Globus pallidus (tissue), 1 donor: Measurements from ENCODE around the gene LRMDA.

ENCODE experiments used
- DNase-seq: peaks from one replicate; pipeline ENCODE4 v3.0.0-alpha.2; 2015; ENCODE audit warnings: low spot score

The LRMDA gene

GRCh38 chr10:76440426-76440825 lies 1009.0 kb downstream of the LRMDA start:
- DNase-seq, result no peak

DNA sequence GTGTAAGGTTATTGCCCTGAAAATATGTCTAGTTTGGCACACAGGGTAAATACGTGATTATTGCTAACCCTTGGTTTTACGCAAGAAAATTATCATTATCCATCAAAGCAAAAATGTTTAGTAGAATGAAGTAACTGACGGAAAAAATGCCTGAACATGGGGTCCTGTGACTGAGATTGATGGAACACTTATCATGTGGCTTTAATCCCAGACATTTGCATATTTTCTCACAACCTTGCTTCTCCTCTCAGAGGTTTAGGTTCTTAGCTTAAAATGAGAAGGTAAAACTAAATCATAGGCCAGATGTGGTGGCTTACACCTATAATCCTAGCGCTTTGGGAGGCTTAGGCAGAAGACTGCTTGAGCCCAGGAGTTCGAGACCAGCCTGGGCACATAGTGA lies 1010.7 kb downstream of the LRMDA start:
- no peak for DNase-seq

- DNase-seq, result no peak
These were observed 1012.8 kb downstream of the LRMDA start for GRCh38 chr10:76444034-76444800.

DNA sequence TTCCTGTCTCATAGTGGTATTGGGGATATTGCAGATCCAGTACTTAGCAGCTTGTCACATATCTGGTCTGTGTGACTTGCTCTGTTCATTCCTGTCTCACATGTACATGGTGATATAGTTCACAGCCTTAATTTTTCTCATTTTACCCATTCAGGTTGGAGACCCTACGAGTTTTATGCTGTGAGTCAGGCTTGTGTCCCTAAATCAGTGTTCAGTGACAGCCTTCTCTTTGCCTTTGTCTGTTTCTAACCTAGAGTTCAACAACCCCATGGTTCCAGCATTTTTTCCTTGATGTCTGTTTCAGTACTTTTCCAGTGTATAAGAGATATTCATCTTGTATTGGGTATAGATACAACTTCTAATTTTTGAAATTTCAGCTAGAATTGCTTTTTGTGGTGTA lies 1016.2 kb downstream of the LRMDA start:
- DNase-seq, result no peak

DNA sequence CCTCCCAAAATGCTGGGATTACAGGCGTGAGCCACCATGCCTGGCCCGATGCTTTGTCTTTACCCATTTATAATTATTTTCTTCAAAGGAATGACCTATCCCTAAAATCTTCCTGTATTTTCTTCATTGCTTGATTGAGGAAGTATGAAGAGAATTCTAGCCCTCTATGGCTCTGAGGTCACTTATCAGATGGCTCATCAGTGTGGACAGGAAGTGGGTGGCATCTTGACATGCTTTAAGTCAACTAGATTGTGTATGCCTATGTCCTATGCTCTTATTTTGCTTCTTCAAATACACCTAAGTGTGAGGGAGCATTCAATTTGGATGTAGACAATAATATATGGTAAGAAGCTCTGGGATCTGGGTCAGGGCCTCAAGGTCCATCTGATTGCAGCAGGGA lies 1020.5 kb downstream of the LRMDA start:
- DNase-seq, result no peak

DNA sequence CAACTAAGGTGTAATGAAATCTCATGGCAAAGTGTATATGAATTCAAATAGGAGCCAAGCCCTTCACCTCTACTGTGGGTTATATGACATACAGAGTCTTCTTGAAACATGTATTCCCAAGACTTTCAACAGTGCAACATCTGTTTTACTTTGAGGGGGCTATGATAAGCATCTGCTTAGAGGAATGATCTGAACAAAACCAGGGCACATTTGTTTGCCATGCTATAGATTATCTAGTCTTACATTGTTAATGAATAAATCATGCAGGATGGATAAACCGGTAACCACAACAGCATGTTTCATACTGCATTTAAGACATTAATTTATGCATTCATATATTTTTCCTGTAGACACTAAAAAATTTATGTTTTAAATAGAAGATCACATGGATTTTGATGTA lies 1021.9 kb downstream of the LRMDA start:
- DNase-seq, result no peak

GRCh38 chr10:76453997-76454396 lies 1022.6 kb downstream of the LRMDA start:
- no peak for DNase-seq

GRCh38 chr10:76454506-76455140 lies 1023.2 kb downstream of the LRMDA start:
- no peak for DNase-seq

DNA sequence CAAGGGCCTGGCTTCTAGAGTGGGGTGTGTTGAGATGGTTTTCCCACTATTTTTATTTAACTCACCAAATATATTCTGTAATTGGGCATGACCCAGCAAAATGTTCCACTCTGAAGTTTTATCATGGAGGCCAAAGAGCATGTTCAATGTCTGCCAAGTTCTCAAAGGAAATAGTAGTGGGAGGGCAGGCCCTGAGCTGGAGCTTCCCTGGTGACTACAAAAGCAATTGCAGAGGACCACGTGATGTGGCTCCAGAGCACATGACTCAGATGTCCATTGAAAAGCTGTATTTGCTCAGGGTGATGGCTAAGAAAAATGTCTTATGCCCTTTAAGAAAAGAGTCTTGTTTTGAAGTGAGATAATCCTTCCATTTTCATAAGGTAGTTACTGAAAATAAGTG lies 1024.8 kb downstream of the LRMDA start:
- DNase-seq, result no peak

- DNase-seq, result peak; percentile 5
These were observed 1027.7 kb downstream of the LRMDA start for GRCh38 chr10:76459016-76459730.

DNA sequence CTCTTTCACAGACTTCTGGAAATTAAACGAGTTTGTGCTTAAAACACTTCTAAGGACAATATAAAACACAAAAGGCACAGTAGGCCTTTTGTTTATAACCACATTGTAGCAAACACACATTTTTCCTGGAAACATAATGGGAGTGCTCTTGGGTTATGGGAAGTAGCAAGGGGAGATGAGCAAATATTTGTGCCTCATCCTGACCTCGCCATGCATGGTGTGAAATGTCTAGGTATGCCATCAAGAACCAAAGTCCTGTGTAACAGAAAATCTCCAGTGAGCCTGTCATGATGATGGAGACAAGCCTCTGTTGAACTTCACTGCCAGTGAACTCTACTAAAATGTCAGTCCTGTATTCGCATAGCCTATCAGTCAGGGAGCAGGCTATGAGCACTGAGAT lies 1029.6 kb downstream of the LRMDA start:
- DNase-seq, result no peak

DNA sequence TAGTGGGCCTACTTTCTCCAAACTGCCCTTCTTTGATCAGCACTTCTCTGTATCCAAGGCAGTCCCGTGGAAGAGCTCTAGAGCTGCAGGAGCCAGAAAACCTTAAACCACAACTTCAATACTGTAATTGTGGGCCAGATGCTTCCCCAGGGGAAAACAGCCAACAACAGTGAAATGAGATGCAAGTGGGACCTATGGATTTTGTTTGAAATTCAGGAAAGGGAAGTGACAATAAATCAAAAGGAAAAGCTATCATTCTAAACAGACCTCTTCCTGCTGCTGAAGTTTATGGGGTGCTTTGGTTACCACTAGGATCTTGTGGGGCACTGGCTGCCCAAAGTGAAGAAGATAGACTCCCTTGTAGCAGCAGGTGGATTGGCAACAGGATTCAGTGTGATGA lies 1031.7 kb downstream of the LRMDA start:
- DNase-seq, result no peak

DNA sequence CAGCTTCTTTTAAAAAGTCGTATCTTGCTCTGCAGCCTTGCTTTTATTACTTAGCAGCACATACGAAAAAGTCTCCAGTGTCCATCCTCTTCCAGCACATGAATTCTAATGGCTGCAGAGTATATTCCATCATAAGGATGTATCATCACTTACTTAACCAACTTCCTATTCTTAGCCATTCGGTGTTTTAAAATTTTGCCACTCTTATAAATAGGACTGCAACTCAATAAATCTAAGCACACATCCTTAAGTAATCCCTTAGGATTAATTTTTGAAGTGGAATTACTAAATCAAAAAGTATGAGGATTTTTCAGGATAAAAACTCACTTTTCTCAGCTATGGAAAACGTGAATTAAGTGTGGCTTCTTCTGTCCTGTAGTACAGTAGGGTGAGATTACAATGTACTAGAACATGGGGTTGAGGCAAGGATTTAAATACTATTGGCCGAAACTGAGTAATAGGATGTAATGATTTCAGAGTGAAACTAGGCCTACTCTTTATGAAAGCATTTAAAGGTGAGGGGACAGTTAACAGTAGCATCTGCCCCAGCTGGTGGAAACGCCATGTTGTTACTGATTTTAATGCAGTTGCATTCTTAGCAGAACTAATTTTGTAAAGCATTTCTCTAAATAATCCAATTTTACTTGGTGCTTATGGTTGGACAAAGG lies 1035.5 kb downstream of the LRMDA start:
- no peak for DNase-seq

DNA sequence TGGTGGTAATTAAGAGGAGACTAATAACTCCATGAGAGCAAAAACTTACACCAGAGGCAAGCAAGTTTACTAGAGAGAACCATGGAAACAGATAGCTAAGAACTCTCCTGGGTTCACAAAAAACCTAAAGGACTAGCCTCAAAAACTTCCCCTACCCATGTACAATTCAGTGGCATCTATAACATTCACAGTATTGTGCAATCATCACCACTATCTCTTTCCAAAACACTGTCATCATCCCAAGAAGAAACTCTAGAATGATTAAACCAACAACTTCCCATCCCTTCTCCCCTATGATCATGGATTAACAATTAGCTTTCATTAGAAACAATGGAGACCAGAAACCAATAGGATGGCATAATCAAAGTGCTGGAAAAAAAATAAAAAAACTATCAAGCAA lies 1038.3 kb downstream of the LRMDA start:
- DNase-seq, result no peak

- DNase-seq, result no peak
These were observed 1047.8 kb downstream of the LRMDA start for GRCh38 chr10:76479103-76479790.

DNA sequence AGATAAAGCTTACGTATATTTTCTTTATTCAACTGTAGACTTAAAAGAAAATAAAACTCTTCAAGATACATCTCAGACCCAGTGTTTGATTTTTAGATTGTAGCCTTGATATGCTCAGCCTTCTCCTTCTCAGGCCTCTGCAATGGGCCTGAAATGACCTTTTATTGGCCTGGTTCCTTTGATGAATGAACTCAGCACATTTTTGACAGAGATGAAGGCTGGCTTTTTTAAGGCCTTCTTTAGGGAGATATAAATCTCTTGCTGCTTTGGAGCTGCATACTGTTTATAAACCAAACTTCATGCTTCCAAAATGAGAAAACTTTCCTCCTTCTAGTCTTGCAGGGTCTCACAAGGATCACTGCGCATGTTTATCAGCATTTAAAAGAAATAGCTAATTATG lies 1049.8 kb downstream of the LRMDA start:
- DNase-seq, result no peak

GRCh38 chr10:76487582-76487981 lies 1056.2 kb downstream of the LRMDA start:
- no peak for DNase-seq

- no peak for DNase-seq
These were observed 1057.2 kb downstream of the LRMDA start for GRCh38 chr10:76488602-76489001.

DNA sequence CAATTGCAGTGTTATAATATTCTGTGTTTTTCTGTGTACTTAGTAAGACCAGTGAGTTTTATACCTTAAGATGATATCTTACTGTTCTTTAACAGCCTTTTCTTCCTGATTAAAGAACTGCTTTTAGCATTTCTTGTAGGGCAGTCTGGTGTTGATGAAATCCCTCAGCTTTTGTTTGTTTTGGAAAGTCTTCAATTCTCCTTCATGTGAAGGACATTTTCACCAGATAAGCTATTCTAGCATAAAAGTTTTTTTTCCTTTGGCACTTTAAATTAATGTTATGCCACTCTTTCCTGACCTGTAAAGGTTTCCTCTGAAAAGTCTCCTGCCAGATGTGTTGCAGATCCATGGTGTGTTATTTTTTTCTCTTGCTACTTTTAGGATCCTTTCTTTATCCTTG lies 1059.8 kb downstream of the LRMDA start:
- DNase-seq, result no peak

GRCh38 chr10:76492026-76492425 lies 1060.6 kb downstream of the LRMDA start:
- no peak for DNase-seq

- DNase-seq, result no peak
These were observed 1061.5 kb downstream of the LRMDA start for GRCh38 chr10:76492678-76493472.
